Sigmoid colon (tissue), 7 donors: ENCODE results near the gene SUGCT. TPM values are rescaled to one million over a fixed set of nuclear protein-coding genes. Genes with fewer than 3 reads are reported as not detected.

Experiments used
- DNase-seq: peaks from one replicate; pipeline ENCODE4 v3.0.0-alpha.2; 2019
- H3K27ac ChIP-seq, 4 donors: fragments of 200-600 bp; sonication (generic); one replicate each; pipeline ENCODE4 v1.5.1; 2016 to 2019; ENCODE audit warnings: mild to moderate bottlenecking in 1 of 4
- H3K27me3 ChIP-seq, 3 donors: fragments of 200-600 bp; sonication (generic); one replicate each; pipeline ENCODE4 v1.5.1; 2019; ENCODE audit warnings: mild to moderate bottlenecking in 1 of 3
- H3K36me3 ChIP-seq, 4 donors: fragments of 200-600 bp; sonication (generic); one replicate each; pipeline ENCODE4 v1.5.1; 2016 to 2019
- H3K4me1 ChIP-seq, 4 donors: fragments of 200-600 bp; sonication (generic); one replicate each; pipeline ENCODE4 v1.5.1; 2017 to 2019
- H3K4me3 ChIP-seq, 4 donors: fragments of 200-600 bp; sonication (generic); one replicate each; pipeline ENCODE4 v1.5.1; 2017 to 2019; ENCODE audit warnings: mild to moderate bottlenecking in 2 of 4, moderate library complexity in 1 of 4
- H3K9me3 ChIP-seq, 4 donors: fragments of 200-600 bp in 3 of 4; sonication (generic) in 3 of 4; one replicate each; pipeline versions ENCODE4 v1.5.1 to v1.6.1; 2013 to 2019
- EP300 ChIP-seq, 4 donors: sonication (generic); formaldehyde crosslinking; IDR thresholded peaks; one replicate each; pipeline ENCODE4 v1.6.1; 2017; ENCODE audit warnings: antibody characterized with exemption in 4 of 4
- POLR2A ChIP-seq, 2 donors: fragments of 450-650 bp; IDR thresholded peaks; one replicate each; pipeline ENCODE4 v1.6.1; 2016; ENCODE audit warnings: antibody characterized with exemption in 2 of 2, mild to moderate bottlenecking in 2 of 2, moderate library complexity in 2 of 2
- POLR2AphosphoS5 ChIP-seq, 4 donors: sonication (generic); formaldehyde crosslinking; IDR thresholded peaks; one replicate each; pipeline ENCODE4 v1.6.1; 2017; ENCODE audit warnings: antibody characterized with exemption in 4 of 4
- WGBS, 2 donors: extraction: QIAGEN DNeasy Blood & Tissue Kit; methylation state at CpG; one replicate each; pipeline ENCODE4 v1.1.7; 2013; 5-methylcytosine and 5-hydroxymethylcytosine counted together
- intact Hi-C: fragments of 100-400 bp; cut with DNase I; formaldehyde crosslinking; loops from one replicate; pipeline ENCODE4 v1.15.1; 2023
- polyA plus RNA-seq, 3 donors: library from polyadenylated mRNA; stranded (reverse); fragments of 200-250 nt; gene quantifications; one replicate each; pipeline ENCODE4 v1.2.3, GENCODE V29; 2013
- total RNA-seq, 4 donors: library from RNA; depleted of rRNA; stranded (reverse); fragments of >200 nt; gene quantifications; one replicate each; pipeline ENCODE4 v1.1.0, GENCODE V29; 2016
- TF ChIP-seq, protein P1 (sequence below), 4 experiments: fragments of 450-650 bp in 3 of 4; fragments of 200-600 bp in 1 of 4; IDR thresholded peaks; one replicate each; pipeline ENCODE4 v1.5.1; 2016 to 2019; ENCODE audit warnings: antibody characterized with exemption in 4 of 4, mild to moderate bottlenecking in 3 of 4, moderate library complexity in 2 of 4
- donor health status: healthy with polysubstance abuse.
- donor health status: Bipolar disorder and iron deficiency.
- donor health status: healthy.

SUGCT gene
- total and polyA plus RNA-seq, 7 donors = 2.3 to 25.9 (median 6.3) TPM

DNA sequence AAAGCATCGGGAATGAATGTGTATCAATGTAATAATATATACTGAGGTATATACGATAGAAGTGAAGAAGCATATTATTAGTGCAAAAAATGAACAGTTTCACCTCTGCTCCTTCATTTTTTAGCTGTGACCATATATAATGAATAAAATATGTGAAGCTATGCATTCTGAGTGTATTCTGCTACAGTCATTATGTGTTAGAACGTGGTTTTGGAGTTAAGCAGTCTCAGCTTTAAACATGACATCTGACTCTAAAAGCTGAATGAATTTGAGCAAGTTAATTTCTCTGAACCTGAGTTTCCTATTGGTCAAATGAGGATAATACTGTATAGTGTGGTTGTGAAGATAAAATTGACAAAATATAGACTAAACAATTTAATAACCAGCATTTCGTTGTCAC lies 358.1 kb downstream of the SUGCT start:
- DNase-seq = no peak
- no peaks in the 10 kb centered on the region for H3K4me1 ChIP-seq
- H3K27ac ChIP-seq = no peak overlapping the region
- WGBS, 2 donors = 86 to 88% methylated on average over 4 of the region's 4 CpGs
- H3K36me3 ChIP-seq = no peaks in the 10 kb centered on the region
- no peaks in the 10 kb centered on the region for H3K27me3 ChIP-seq
- intact Hi-C loops = no loop called here
- TF ChIP-seq POLR2AphosphoS5 (IDR thresholded peaks at IDR 0.05) (no peak), EP300 (IDR thresholded peaks at IDR 0.05) (no peak), POLR2A (IDR thresholded peaks at IDR 0.05) (no peak)
- TF ChIP-seq, protein P1, sequence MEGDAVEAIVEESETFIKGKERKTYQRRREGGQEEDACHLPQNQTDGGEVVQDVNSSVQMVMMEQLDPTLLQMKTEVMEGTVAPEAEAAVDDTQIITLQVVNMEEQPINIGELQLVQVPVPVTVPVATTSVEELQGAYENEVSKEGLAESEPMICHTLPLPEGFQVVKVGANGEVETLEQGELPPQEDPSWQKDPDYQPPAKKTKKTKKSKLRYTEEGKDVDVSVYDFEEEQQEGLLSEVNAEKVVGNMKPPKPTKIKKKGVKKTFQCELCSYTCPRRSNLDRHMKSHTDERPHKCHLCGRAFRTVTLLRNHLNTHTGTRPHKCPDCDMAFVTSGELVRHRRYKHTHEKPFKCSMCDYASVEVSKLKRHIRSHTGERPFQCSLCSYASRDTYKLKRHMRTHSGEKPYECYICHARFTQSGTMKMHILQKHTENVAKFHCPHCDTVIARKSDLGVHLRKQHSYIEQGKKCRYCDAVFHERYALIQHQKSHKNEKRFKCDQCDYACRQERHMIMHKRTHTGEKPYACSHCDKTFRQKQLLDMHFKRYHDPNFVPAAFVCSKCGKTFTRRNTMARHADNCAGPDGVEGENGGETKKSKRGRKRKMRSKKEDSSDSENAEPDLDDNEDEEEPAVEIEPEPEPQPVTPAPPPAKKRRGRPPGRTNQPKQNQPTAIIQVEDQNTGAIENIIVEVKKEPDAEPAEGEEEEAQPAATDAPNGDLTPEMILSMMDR (IDR thresholded peaks at IDR 0.05) = no peak
- no peak overlapping the region for H3K4me3 ChIP-seq
- no peaks in the 10 kb centered on the region for H3K9me3 ChIP-seq

DNA sequence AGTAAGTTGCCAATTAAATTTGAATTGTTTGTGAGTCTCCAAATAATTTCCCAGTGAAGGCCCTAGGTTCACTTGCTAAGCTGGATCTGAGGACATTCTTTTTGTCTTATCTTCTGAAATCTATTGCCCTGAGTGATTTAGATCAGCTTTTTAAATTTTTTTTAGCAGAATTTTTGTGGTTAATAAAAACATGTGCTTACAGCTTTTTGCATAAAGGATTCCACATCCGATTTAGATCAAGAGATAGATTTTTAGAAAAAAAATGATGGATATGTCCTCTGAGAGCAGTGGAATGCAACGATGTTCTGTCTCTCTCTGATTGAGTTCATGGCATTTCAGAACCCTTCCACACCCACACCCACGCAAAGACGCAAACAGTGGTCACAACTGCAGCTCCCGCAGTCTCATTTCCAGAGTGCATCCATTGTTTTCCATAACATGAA lies 358.8 kb downstream of the SUGCT start:
- H3K4me3 ChIP-seq = no peak overlapping the region
- TF ChIP-seq, protein P1 (IDR thresholded peaks at IDR 0.05) = no peak
- TF ChIP-seq EP300 (IDR thresholded peaks at IDR 0.05) (no peak), POLR2AphosphoS5 (IDR thresholded peaks at IDR 0.05) (no peak), POLR2A (IDR thresholded peaks at IDR 0.05) (no peak)
- intact Hi-C loops = no loop called here
- no peaks in the 10 kb centered on the region for H3K9me3 ChIP-seq
- H3K4me1 ChIP-seq = no peaks in the 10 kb centered on the region
- no peaks in the 10 kb centered on the region for H3K27me3 ChIP-seq
- DNase-seq = no peak
- H3K36me3 ChIP-seq = no peaks in the 10 kb centered on the region
- WGBS, 2 donors = 84 to 91% methylated on average over 5 of the region's 5 CpGs
- H3K27ac ChIP-seq = no peak overlapping the region

DNA sequence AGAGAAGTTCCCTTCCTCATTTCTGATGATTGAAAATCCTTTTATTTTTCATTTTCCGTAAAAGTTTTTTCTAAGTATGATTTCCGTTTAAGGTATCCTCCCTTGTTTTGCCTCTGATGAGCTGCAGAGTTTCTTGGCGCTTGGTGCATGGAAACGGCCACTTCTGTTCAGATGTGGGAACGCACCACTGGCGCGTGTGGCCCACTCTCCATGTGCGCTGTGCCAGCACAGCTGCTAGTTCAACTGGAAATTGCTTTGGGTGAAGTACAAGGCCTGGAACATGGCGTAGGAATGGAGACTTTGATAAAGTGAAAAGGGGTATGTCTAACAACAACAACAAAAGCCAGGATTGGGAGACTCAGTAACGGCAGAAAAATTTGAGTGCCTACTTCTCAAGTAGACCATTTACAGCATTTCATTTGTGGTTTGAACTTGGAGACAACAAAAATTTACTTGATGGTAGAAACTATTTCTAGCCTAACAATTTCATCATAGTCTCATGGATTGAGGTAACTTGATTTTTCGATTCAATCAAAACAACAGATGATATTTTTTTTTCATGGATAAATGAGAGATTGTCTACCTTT lies 364.2 kb downstream of the SUGCT start:
- H3K27me3 ChIP-seq = no peaks in the 10 kb centered on the region
- TF ChIP-seq POLR2AphosphoS5 (IDR thresholded peaks at IDR 0.05) = no peak
- no peak for TF ChIP-seq POLR2A (IDR thresholded peaks at IDR 0.05)
- no peak for TF ChIP-seq EP300 (IDR thresholded peaks at IDR 0.05)
- TF ChIP-seq, protein P1 (IDR thresholded peaks at IDR 0.05) = no peak
- no peak for DNase-seq
- H3K27ac ChIP-seq = no peak overlapping the region
- no peaks in the 10 kb centered on the region for H3K4me1 ChIP-seq
- intact Hi-C loops = no loop called here
- H3K36me3 ChIP-seq = no peaks in the 10 kb centered on the region
- no peak overlapping the region for H3K4me3 ChIP-seq
- 96 to 97% methylated on average over 11 of the region's 11 CpGs for WGBS, 2 donors
- no peaks in the 10 kb centered on the region for H3K9me3 ChIP-seq

DNA sequence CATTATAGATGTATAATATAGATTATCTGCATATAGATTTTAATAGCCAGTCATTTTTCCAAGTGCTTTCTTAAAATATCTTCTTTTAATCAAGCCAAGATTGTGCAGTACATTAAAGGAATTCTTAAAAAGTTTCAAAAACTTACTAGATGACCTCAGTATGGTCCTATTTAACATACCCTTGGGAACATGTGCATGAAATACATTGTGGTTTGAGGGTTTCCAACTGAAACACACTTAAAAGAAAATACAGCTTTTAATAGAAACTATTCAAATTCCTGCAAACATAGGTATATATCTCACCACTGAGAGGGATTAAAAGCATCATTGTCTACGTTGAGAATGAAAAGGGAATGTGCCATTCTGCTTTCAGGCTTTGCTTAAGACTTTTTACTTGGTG lies 364.9 kb downstream of the SUGCT start:
- Histone ChIP-seq H3K4me3 (no peak overlapping the region), H3K27me3 (no peaks in the 10 kb centered on the region), H3K4me1 (no peaks in the 10 kb centered on the region), H3K36me3 (no peaks in the 10 kb centered on the region), H3K9me3 (no peaks in the 10 kb centered on the region), H3K27ac (no peak overlapping the region)
- intact Hi-C loops = no loop called here
- DNase-seq = no peak
- TF ChIP-seq POLR2AphosphoS5 (IDR thresholded peaks at IDR 0.05) (no peak), EP300 (IDR thresholded peaks at IDR 0.05) (no peak), POLR2A (IDR thresholded peaks at IDR 0.05) (no peak)
- TF ChIP-seq, protein P1 (IDR thresholded peaks at IDR 0.05) = no peak
- 43 to 82% methylated on average over 1 of the region's 1 CpG for WGBS, 2 donors

DNA sequence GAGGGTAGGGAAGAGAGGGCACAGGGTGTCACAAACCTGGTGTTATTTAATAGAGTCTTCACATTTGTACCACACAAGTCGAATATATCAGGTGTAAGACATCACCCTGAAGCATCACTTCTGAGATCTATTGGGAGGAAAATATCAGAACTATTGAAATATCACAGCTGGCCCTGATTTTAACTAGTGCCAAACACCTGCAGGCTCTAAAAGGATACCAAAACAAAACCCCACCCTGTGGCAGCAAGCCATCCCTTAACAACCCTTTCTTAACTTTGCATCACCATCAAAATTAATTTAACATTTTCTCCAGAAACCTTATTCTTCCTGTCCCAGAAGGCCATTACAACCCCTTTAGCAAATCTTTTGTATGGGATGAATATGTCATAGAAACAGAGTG lies 365.4 kb downstream of the SUGCT start:
- no peaks in the 10 kb centered on the region for H3K4me1 ChIP-seq
- intact Hi-C loops = no loop called here
- WGBS, 2 donors = 67 to 78% methylated on average over 1 of the region's 1 CpG
- no peaks in the 10 kb centered on the region for H3K36me3 ChIP-seq
- no peak for DNase-seq
- TF ChIP-seq, protein P1 (IDR thresholded peaks at IDR 0.05) = no peak
- no peak for TF ChIP-seq POLR2A (IDR thresholded peaks at IDR 0.05)
- TF ChIP-seq EP300 (IDR thresholded peaks at IDR 0.05) = no peak
- TF ChIP-seq POLR2AphosphoS5 (IDR thresholded peaks at IDR 0.05) = no peak
- H3K4me3 ChIP-seq = no peak overlapping the region
- no peaks in the 10 kb centered on the region for H3K27me3 ChIP-seq
- no peak overlapping the region for H3K27ac ChIP-seq
- no peaks in the 10 kb centered on the region for H3K9me3 ChIP-seq
